Measurements from ENCODE around the gene KLF2. TPM values are rescaled to one million over a fixed set of nuclear protein-coding genes. Genes with fewer than 3 reads are reported as not detected.

The KLF2 gene
- total RNA-seq = 5.3 and 6.8 TPM in 2 replicates

DNA sequence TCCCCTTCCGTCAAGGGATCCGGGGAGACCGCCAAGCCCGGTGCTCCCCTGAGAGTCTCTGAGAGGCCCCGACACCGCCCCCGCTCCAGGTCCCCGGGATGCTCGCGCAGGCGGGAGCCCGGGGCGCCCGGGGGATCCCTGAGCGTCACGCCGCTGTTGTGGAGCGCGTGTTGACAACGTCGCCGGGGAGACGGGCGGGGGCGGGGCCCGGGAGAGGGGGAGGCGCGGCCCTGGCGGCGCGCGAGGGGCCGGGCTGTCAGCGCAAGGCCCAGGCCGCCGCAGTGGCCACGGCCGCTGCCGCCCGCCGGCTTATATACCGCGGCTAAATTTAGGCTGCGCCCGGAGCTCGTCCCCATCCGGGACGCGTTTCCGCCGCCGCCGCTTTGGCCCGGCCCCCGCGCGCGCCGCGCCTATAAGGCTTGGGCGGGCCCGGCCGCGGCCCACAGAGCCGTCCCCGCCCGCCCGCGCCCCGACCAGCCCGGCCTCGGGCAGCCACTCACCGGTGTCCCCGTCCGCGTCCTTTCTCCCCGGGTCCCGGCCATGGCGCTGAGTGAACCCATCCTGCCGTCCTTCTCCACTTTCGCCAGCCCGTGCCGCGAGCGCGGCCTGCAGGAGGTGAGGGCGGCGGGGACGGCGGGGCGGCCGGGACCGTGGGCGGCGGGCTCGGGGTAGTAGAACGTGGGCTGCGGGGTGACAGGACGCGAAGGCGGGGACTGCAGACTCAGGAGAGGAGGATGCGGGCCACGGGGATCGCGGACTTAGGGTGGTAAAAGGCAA, at the start of gene KLF2:
Gene KLF2, plus strand, starts transcription at position 443 of the 777 bp plus-strand sequence. Its CDS starts 98 bp downstream, at position 541.

Other genes with a start within 250 kb of the KLF2 start
- gene TPM4, start 248.3 kb upstream of the KLF2 start, total RNA-seq = 727 and 762 TPM in 2 replicates
- gene RAB8A, start 212.9 kb upstream of the KLF2 start, total RNA-seq = 60.1 and 80.9 TPM in 2 replicates
- 0.30 TPM in 1 of 2 replicates, not detected in the other for gene HSH2D, start 181.1 kb upstream of the KLF2 start, total RNA-seq
- gene CIB3, start 151.3 kb upstream of the KLF2 start, total RNA-seq = not detected in 2 replicates
- gene FAM32A, start 139.4 kb upstream of the KLF2 start, total RNA-seq = 118 and 152 TPM in 2 replicates
- gene AP1M1, start 126.9 kb upstream of the KLF2 start, total RNA-seq = 59.4 and 66.0 TPM in 2 replicates
- gene EPS15L1, start 147.1 kb downstream of the KLF2 start, total RNA-seq = 6.5 and 11.2 TPM in 2 replicates
- not detected in 2 replicates for gene CALR3, start 171.3 kb downstream of the KLF2 start, total RNA-seq
- 2.6 and 2.9 TPM in 2 replicates for gene C19orf44, start 171.6 kb downstream of the KLF2 start, total RNA-seq
- gene CHERP, start 217.6 kb downstream of the KLF2 start, total RNA-seq = 2.0 and 3.6 TPM in 2 replicates
- gene SLC35E1, start 247.6 kb downstream of the KLF2 start, total RNA-seq = 12.6 and 14.9 TPM in 2 replicates

Data from epithelial cell of umbilical artery (primary cell).